GDM1 (cell line): ENCODE data around the gene ITGB8.
"Not testable (repeated sequence)": the region's sequence is repeated elsewhere in the genome, so short reads cannot be mapped to it uniquely, and the experiment has no call there.

Experiments used
- DNase-seq: peaks from one replicate; lab custom pipeline; 2025; lab: John Stamatoyannopoulos, UW

Gene ITGB8

DNA sequence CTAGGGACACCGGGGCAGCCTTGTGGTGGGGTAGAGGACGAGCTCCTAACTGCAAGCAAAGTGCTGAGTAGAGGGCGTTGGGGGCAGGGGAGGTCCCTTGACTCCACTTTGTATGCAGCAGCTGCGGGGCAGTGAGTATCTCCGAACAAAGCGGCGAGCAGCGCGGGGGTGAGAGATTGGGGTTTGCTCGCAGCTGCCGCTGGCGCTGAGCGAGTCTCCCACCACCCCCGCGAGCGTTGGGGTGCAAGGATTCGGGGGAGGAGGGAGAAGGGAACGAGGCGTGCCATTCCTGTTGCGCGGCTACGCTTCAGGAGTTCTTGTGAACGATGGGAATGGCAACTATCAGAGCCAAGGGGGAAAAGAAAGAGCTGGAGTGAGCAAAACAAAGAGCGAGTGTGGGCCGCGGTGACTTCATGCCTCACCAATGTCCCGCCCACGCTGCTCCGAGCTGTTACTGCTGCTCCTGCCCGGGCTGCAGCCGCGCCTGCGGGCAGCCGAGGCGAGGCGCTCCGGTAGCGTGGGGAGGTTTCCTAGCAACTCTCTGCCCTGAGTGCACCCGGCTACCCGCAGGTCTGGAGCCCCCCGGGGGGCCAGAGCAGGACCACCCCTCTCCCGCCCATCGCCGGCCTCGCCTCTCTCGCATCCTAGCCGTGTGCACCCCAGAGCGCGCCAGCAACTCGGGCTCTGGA, at the start of gene ITGB8:
ITGB8 (plus strand) TSS at position 662 of the 689 bp plus-strand sequence. CDS start 907 bp downstream, outside the sequence.
- no peak for DNase-seq

GRCh38 chr7:20282959-20283358, 47.7 kb upstream of the ITGB8 start:
- no peak for DNase-seq

DNA sequence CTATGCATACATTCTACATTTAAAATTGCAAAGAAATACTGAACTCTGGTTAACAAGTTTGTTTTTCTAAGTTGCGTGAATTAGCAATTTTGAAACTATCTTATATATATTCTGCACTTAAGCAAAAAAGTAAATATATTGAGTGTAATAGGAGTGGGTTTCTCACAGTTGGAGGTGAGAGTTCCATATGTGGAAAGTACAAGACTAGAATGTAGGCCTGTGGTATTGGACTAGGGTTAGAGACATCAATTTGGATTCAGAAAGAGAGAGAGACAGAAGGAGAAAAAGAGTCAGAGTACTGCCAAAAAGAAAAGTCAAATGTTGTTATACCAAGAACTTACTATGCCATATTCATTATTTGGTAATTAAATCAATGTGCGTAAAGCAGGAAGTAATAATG, 47.3 kb upstream of the ITGB8 start:
- no peak for DNase-seq

DNA sequence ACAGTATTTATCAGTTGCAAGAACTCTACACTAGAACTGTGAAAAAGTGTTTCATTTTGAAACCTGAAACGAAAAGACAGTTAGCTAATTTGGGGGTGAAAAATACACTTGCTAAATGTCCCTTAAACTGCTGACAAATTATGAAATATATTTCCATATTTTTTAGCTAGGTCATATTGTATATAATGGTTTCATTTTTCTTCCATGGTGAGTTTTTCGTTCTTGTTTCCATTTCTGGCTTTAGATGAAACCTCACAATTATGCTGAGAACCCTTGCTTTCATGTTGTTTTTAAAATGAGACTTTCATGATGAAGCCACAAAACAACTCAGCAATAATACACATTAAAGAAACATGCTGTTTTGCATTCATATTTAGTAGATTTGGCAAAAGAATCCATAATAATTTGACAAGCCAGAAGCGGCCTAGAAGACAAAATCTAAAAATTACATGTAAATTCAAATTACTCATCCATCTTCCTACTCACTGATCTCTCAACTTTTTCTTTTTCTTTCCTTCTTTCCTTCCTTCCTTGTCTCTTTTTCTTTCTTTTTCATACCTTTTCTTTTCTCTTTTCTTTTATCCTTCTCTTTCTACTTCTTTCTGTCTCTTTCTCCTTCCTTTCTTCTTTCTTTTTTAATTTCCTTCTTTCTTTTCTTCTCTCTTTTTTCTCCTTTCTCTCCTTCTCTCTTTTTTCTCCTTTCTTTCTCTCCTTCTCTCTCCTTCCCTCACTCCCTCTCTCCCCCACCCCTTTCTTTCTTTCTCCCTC, 46.5 kb upstream of the ITGB8 start:
- no peak for DNase-seq

- no peak for DNase-seq
Measured at GRCh38 chr7:20284771-20285143, 45.9 kb upstream of the ITGB8 start.

GRCh38 chr7:20287317-20287716, 43.4 kb upstream of the ITGB8 start:
- DNase-seq, result no peak

- DNase-seq, result no peak
Measured at GRCh38 chr7:20288036-20288435, 42.7 kb upstream of the ITGB8 start.

GRCh38 chr7:20290505-20291111, 40.1 kb upstream of the ITGB8 start:
- no peak for DNase-seq

- no peak for DNase-seq
Measured at GRCh38 chr7:20293336-20293735, 37.4 kb upstream of the ITGB8 start.

DNA sequence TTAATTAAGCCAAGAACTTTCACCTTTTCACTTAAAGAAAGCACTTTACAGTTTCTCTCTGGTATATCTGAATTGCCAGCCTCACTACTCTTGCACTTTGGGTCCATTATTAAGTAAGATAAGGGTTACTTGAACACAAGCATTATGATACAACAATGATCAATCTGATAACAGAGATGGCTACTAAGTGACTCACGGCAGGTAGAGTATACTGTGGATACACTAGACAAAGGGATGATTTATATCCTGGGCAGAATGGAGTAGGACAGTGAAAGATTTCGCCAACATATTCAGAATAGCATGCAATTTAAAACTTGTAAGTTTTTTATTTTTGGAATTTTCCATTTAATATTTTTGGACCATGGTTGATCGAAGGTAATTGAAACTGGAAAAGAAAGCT, 34.3 kb upstream of the ITGB8 start:
- DNase-seq, result no peak

DNA sequence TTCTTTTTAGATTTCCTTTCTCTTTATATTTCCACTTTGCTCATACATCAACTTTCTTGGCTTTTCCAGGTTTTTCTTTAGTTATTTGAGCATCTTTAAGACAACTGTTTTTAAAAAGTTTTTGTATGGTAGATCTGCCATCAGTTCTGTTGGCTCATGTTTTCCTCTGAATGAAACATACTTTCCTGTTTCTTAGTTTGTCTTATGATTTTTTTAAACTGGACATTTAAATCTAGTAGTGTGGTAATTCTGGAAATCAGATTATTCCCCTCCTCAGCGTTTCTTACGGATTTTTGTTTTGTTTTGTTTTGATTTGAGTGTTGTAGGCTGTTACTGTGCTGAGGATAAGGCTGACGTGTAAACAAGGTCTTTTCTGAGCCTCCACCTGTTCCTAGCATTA, 33.8 kb upstream of the ITGB8 start:
- no peak for DNase-seq

- DNase-seq, result no peak
Measured at GRCh38 chr7:20298486-20298901, 32.2 kb upstream of the ITGB8 start.

DNA sequence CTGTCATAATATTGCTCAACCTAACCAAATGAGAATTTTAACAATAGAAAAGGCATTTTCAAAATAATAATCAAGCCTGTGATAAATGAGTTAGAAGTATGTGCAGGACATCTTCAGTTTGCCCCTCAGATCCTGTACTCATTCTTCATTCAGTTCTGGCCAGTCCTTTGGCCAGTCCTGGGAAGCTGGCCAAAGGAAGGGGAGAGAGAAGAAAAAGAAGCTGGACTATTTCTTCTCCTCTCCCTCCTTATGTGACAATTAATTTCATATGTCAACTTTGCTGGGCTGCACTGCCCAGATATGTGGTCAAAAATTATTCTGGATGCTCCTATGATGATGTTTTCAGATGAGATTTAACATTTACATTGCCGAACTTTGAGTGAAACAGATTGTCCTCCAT, 31.6 kb upstream of the ITGB8 start:
- no peak for DNase-seq

DNA sequence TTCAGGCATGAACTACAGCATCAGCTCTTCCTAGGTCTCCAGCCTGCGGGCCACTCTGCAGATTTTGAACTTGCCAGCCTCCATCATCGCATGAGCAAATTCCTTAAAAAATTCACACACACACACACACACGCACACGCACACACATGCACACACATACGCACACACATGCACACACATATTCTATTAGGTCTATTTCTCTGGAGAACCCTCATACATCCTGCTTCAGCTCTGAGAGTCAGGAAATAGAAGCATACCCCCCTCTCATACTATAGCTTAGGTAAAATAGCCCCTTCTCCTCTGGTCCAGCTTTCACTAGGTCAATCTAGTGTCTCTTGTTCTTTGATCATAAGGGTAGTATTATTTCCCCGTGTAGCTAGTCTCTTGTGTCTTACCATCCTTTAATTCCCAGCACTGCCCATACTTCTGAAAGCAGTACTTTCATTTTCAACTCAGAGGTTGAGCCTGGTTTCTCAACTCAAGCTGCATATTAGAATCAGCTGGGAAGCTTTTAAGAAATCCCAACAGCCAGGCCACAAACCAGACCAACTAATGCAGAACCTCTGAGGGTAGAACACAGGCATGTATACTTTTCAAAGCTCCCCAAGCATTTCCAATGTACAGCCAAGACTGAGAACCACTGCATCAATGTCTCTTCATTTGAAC, 30.9 kb upstream of the ITGB8 start:
- DNase-seq, result no peak

DNA sequence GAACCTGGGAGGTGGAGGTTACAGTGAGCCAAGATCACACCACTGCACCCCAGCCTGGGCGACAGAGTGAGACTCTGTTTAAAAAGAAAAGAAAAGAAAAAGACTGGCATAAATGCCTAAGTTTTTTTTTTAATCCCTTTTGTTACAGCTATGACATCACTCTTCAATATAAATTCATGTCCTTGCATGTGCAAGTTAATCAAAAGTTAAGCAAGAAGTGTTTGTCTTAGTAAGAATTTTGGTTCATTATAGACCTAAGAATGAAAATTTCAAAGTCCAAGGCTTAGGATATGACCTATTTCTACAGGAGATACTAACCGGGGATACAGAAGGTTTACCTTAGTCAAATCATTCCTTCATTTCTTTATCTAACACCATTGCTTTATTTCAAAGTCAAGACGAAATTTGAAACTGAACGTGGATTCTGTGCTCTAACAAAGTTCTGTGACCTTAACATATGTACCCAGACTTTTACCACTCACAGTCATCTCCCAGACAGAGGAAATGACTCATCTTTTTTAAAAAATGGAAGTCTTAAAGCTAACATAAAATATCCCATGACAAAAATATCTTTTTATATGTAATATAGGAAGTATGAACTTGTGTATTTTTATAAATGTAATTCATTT, 29.3 kb upstream of the ITGB8 start:
- no peak for DNase-seq

- DNase-seq, result not testable (repeated sequence)
Measured at GRCh38 chr7:20302300-20302699, 28.4 kb upstream of the ITGB8 start.

DNA sequence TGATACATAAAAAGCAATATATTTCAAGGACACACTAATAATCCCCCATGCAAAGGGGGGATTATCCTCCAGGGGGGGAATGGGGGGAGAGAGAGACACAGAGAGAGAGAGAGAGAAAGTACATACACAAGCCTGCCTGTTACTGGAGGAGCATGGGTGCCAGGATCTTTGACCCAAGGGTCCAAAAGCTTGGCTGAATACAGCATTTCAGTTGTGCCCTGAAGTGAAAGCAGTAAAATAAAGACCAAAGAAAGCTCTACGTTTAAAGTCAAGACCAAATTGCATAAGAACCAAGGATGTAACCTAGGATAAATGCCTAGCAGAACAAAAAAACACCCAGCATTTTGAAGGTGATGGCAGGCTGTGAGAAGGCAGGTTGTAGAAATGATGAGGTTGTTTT, 27.8 kb upstream of the ITGB8 start:
- DNase-seq, result no peak

DNA sequence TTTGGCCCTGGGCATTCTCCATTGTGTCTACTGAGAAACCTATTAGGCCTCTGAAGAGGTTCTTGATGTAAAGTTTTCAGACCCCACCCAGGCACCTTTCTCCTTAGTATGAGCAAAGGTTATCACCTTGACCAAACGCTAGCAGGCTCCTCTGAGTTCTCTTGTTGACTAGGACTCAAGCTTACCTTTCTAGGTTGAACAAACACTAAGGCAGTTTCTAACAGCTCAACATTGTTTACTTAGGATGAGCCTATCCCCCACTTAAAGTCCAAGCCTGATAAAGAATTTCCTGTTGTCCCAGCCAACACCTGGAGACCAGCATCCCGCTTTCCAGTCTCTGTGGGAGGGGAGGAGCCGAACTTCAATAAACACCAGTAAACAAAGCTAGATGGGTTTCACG, 26.3 kb upstream of the ITGB8 start:
- DNase-seq, result no peak

DNA sequence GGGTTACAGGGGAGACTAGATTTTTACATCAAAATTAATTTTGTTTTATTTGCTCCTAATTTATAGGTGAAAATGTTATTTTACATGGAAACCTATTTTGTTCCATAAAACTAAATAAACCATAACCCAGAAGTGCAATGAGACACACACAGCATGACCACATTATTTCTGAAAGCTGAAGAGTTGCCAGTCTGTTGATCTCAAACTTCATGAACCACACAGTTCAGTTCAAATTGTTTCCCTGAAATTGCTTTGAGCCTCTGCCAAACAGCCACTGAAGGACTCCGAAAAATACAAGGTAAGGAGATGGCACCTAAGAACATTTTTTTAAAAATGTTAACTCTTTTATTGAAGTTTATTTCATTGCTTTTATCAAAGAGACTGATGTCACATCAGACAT, 25.0 kb upstream of the ITGB8 start:
- no peak for DNase-seq

DNA sequence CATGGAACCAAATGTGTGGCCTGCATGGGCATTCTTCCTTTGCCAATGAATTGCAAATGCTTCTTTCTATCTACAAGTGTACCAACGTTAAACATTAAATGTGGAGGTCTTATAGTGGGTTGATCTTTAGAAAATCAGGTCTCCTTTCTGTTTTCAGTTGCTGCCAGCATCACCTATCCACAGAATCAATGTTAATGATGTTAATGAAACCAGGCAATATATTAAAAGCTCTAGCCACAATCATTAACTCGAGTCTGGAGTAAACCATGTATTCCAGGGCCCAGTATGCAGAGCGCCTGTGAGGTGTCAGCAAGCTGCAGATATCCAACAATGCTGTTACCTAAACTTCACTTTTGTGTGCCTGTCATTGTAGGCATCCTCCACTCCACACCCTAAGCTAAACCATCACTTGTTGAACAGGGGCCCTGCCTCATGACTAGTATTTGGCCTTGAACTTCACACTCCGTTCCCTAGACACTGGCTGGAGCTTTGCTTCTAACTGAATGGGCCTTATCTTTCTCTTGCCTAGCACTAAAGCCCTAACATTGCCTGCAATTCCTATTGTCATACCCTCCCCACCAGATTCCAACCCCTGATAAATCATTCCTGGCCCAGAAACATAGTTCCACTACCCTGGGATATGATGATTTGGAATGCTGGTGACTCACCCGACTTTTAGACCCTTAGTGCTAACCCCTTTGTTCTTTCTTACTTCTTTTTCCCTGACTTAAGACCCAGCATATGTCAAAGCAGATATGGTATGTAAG, 24.3 kb upstream of the ITGB8 start:
- DNase-seq, result no peak

DNA sequence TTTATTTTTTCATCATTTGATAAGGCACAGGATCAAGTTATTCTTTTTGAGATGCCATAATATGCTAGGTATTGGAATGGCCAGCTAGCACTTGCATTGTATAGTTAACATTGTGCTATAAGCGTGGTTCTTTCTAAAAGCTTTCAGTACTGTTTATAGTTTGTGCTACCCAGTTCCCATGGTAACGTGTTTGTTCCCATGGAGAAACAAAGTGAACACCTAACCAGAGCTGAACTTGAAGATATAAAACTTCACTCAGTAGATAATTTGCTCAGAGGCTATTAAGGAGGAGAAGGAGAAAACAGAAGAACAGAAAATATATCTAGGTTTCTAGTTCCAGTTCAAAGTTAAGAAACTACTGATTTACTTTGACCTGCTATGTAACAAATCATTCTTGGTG, 23.6 kb upstream of the ITGB8 start:
- DNase-seq, result no peak

GRCh38 chr7:20307901-20308300, 22.8 kb upstream of the ITGB8 start:
- DNase-seq, result no peak
